ENCODE results near the gene RNF186.
"Not testable (repeated sequence)": the region's sequence is repeated elsewhere in the genome, so short reads cannot be mapped to it uniquely, and the experiment has no call there.

Gene RNF186

DNA sequence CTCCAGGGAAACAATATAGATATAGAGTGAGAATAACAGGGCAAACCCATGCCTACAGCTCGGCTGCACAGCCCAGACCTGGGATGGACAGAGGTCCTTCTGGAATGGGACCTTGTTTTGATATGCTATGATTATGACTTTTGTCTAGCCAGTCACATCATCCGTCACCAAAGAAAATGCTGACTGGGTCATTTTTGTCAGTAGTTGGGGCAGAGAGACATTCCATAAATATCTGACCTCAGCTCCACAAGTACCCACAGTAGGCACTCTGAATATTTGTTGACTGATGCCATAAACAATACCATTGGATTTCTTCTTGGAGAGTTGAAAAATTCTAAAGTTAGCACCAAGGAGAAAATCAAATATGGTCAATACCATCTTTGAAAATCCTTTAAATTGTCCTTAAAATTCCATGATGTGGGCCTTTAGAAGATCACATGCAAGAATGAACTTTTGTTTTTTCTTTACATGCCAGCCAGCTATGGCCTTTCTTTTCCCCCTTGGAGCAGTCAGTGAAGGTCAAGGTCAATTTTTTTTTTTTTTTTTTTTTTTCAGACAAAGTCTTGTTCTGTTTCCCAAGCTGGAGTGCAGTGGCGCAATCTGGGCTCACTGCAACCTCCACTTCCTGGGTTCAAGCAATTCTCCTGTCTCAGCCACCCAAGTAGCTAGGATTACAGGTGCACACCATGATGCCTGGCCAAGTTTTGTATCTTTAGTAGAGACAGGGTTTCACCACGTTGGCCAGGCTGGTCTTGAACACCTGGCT is 22.7 kb downstream of the RNF186 start:
- DNase-seq: no peak

DNA sequence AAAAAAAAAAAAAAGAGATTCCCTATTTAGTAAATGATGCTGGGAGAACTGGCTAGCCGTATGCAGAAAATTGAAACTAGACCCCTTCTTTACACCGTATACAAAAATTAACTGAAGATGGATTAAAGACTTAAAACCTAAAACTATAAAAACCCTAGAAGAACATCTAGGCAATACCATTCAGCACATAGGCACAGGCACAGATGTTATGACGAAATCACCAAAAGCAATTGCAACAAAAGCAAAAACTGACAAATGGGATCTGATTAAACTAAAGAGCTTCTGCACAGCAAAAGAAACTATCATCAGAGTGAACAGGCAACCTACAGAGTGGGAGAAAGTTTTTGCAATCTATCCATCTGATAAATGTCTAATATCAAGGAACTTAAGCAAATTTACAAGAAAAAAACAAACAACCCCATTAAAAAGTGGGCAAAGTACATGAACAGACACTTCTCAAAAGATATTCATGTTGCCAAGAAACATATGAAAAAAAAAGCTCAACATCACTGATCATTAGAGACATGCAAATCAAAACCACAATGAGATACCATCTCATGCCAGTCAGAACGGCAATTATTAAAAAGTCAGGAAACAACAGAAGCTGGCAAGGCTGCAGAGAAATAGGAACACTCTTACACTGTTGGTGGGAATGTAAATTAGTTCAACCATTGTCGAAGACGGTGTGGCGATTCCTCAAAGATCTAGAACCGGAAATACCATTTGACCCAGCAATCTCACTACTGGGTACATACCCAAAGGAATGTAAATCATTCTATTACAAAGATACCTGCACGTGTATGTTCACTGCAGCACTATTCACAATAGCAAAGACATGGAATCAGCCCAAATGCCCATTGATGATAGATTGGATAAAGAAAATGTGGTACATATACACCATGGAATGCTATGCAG is 24.8 kb downstream of the RNF186 start:
- DNase-seq: not testable (repeated sequence)

DNA sequence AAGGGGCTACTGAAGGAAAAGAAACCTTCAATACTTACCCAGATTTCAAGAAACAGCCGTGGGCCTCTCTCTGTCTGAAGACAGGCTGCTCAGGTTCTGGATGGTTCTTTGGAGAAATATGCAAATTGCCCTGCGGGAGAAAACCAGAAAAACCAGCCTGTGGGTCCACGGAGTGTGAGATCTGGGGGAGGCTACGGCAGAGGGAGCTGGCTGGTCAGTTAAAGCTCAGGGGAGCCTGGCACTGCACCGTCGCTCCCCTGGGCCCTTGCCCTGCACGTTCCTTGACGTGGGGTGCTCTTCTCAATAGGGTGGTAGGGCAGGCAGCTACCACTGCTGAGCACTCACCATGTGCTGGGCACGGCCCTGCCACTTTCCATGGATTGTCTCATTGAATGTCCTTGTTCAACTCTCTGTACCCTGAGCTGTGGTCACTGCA is 28.1 kb downstream of the RNF186 start:
- DNase-seq: no peak

GRCh38 chr1:19785660-19786059 is 29.4 kb downstream of the RNF186 start:
- no peak for DNase-seq

DNA sequence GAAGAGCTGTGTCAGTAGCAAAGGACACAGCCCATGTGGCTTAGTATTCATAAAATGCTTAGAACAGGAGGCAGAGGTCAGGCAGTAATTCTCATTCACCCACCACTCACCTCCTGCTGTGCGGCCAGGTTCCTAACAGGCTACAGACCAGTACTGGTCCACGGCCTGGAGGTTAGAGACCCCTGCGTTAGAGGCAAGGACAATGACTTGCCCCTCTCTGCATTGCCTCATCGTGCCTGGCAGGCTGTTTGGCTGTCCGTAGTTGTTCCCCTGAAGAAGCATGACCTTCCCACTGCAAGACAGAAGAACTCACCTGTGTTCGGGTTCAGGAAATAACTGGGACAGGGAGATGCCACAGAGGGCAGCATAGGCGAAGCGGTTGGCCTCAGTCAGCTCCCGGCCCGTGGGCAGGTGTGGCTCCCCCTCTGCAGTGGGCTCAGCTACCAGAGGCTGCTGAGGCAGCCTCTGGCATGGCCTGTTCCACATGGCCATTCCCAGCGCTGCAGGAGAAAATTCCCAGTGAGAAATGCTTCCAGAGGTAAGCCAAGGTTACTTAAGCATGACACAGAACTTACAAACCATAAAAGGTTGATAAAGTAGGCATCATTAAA is 34.7 kb downstream of the RNF186 start:
- no peak for DNase-seq

GRCh38 chr1:19776933-19777332 is 38.1 kb downstream of the RNF186 start:
- no peak for DNase-seq

DNA sequence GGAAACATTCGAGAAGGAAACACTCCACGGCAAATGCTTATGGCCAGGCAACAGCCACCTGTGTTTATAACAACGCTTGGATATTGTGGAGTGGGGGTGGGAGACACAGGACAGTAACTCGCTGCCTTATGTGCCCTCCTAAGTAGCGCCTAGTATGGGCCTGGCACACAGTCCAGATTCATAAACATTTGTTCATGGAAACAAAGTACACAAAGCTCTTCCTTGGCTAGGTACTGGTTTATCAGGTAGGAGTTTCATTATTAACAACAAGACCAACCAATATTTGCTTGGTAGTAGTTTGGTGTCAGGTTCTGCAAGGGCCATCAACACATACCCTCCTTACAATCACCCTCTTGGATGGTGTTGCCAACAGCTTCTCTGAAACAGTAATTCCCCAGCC is 38.8 kb downstream of the RNF186 start:
- DNase-seq: no peak

- DNase-seq: no peak
Measured at GRCh38 chr1:19775831-19776230, 39.3 kb downstream of the RNF186 start.

DNA sequence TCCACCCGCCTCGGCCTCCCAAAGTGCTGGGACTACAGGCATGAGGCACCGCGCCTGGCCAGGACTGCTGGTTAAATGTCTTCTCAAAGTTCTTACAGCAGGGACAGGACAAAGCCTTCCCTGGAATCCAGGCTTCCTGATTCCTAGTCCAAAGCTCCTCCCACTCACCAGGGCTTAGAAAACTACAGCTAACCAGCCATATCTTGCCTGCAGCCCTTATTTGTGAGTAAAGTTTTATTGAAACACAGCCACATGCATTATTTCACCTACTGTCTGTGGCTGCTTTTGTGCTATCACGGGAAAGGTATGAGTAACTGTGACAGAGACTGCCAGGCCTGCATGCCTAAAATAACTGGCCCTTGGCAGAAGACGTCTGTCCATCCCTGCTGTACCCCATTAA is 39.8 kb downstream of the RNF186 start:
- no peak for DNase-seq

DNA sequence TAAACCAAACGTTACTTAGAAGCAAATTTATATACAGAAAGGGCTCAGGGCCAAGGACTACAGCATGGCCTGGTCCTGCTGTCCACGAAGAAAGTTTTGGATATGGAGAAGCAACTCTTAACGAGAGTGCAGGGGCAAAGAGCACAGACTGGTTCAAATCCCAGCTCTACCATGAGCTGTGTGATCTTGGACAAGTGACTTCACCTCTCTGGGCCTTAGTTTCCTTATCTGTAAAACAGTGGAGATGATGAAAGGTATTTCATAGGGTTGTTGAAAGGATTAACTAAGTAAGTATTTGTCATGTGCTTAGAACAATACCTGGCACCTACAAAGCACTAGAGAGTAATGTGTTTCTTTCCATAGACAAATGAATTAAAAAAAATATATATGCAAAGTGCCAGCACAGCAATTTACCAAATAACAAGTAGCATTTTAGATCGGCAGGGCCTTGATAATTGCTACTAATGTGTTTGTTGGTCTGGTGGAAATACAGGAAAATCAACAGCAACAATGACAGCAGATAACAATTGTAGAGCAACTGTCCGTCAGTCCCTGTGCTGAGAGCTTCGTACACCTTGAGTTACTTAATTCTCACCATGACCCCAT is 40.8 kb downstream of the RNF186 start:
- no peak for DNase-seq

DNA sequence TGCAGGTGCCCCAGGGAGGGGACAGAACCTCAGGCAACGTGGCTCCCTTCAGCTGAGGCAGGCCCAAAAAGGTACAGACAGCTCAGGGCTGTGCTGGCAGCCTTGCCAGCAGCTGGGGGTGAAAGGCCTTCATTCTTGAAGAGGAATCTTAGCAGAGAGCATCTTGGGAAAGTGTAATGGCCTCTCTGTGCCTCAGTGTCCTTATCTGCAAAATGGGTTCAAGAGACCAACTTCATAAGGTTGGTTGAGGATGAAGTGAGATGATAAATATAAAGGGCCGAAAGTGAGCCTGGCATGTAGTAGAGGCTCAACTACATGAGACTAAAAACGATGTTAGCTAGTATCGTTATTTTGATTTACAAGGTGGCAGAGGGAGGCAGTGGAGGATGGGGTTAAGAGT is 41.6 kb downstream of the RNF186 start:
- DNase-seq: no peak

DNA sequence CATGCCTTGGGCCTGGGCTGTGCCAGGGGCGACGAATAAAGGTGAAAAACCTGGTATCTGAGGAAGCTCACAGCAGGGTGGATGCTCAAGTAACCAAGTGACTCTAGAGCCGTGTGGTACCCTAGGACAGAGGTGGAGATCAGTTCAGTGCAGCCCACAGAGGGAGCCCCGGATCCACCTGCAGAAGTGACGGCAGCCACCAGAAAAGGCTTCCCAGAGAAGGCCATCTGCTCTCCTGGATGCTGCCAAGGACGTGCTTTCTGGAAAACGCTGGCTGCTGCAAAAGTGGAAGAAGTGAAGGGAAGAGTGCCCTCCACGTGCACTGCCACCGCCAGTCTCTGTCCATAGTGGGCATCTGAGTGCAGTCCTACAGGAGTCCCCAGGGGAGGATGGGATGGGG is 43.0 kb downstream of the RNF186 start:
- DNase-seq: no peak

DNA sequence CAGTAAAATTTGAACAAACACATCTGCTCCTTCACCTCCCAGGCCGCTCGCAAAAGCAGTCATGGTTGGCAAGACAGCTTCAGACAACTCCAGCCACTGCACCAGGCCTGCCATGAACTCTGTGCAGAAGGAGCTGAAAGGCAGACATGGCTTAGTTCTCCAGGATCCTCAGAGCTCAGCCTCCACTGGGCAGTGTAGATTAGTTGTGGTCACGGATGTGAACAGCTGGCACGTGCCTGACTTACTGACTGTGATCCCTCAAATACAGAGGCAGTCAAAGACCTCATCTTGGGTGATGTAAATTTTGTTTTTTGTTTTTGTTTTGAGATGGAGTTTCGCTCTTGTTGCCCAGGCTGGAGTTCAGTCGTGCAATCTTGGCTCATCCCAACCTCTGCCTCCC is 43.7 kb downstream of the RNF186 start:
- DNase-seq: no peak

GRCh38 chr1:19770436-19771190 is 44.5 kb downstream of the RNF186 start:
- DNase-seq: no peak

DNA sequence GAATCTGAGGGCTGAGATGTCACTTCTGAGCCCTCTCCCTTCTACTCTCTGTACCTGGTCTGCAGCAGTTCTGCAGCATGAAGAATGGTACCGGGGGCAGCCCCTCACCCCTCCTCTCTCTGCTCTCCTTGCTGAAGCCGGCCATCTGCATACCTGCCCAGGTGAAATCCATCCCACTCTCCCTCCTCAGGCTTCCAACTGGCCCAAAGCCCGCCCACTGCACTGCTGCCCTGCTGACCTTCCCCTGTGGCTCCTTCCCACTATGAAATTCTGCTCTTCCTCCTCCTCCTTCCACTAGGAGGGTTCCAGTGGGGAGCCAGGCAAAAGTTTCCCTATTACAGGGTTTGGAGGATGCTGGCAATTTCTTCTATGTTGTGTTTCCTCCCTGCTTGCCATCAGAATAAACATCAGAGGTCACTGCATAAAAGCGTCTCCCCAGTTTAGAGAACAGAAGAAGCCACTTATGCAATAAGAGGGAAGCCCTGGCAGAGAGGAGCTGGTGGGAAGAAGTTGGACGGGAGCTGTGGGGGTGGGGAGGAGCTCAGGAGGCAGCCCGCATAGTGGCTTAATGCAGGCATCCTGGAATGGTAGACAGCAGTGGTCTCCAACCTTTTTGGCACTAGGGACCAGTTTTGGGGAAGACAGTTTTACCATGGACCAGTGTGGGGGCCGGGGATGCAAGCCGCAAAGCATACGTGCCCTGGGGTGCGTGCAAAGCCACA is 45.7 kb downstream of the RNF186 start:
- DNase-seq: no peak

DNA sequence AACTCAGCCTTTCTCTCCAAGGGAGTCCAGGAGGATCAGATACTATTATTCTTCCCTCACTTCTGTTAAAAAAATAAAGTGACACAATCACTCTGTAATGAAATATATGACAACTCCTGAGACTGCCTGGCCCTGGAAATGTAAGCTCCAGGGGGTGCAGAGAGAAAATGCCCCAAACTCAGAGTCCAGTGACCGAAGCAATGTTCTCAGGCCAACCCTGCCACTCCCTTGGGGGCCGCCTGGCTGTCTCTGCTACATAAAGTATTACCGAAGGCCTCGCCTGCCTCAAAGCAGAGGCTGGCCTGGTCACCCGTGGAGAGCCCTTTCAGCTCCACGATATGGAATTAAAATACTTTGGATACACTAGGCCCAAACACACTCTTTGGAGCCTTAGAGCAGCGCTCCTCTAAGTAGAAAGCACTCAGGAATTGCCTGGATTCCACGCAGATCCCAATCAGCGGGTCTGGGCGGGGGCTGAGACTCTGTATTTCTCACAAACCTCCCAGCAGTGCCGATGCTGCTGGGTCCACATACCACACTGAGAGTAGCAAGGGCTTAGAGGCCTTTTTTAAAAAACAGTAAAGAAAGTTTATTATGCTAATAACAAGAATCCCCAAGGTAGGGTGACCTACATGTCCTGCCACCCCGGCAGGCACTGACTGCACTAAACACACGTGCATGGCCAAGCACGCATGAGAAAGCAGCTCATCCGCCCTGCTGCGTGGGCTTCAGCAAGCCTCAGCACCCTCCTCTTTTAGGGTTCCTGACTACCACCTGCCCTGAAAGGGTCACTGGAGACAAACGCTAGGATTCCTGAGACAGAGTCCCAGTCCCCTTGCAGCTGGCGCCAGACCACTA is 46.5 kb downstream of the RNF186 start:
- DNase-seq: no peak

GRCh38 chr1:19765623-19766022 is 49.5 kb downstream of the RNF186 start:
- DNase-seq: no peak

GRCh38 chr1:19764848-19765247 is 50.2 kb downstream of the RNF186 start:
- DNase-seq: no peak

Data from activated CD8-positive, alpha-beta memory T cell treated with anti-CD3 and anti-CD28 coated beads for 24 hours (primary cell).